ENCODE results near the gene CCNY. TPM values are rescaled to one million over a fixed set of nuclear protein-coding genes. Genes with fewer than 3 reads are reported as not detected.

Gene CCNY
- total and polyA plus RNA-seq, 2 experiments from 2014 or later, result 51.5 to 55.8 TPM

DNA sequence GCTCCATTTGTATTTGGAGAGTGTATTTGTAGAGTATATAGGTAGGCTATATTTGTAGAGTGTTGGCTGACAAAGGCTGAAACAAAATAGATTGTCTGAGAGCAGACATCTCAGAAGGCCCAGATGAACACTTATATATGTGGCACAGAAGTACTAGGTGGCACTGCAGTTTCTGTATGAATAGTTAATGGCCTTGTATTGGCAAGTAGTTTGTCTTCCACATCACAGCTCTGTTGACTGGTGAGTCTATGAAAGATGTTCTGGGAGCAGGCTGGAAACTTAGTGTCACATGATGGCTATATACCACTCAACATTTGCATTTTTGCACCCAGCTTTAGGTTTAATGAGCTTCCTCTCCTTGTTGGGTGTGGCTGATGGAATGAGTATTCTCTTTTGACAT, 51.9 kb downstream of the CCNY start:
- Histone ChIP-seq H3K9me2 (replicated peaks; ENCODE audit: insufficient read depth) (no peaks in the 10 kb centered on the region), H3K4me2 (no peak overlapping the region), H3K4me1 (ENCODE audit: insufficient read depth) (peaks cover 20% of the 10 kb centered on the region), H3K4me3 (no peak overlapping the region), H3K79me2 (peaks cover 100% of the 10 kb centered on the region), H3K27ac (peak overlapping the region; percentile 36), H3K36me3 (replicated peaks; ENCODE audit: insufficient read depth, low read depth) (no peaks in the 10 kb centered on the region), H3K9me3 (ENCODE audit: low read depth) (no peaks in the 10 kb centered on the region), H4K20me1 (ENCODE audit: insufficient read depth, poor library complexity, severe bottlenecking) (peaks cover 18% of the 10 kb centered on the region), H2AFZ (no peak overlapping the region), H3K27me3 (no peaks in the 10 kb centered on the region)
- no peak for DNase-seq (ENCODE audit: low spot score)
- TF ChIP-seq, protein P1, sequence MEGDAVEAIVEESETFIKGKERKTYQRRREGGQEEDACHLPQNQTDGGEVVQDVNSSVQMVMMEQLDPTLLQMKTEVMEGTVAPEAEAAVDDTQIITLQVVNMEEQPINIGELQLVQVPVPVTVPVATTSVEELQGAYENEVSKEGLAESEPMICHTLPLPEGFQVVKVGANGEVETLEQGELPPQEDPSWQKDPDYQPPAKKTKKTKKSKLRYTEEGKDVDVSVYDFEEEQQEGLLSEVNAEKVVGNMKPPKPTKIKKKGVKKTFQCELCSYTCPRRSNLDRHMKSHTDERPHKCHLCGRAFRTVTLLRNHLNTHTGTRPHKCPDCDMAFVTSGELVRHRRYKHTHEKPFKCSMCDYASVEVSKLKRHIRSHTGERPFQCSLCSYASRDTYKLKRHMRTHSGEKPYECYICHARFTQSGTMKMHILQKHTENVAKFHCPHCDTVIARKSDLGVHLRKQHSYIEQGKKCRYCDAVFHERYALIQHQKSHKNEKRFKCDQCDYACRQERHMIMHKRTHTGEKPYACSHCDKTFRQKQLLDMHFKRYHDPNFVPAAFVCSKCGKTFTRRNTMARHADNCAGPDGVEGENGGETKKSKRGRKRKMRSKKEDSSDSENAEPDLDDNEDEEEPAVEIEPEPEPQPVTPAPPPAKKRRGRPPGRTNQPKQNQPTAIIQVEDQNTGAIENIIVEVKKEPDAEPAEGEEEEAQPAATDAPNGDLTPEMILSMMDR (IDR thresholded peaks at IDR 0.05; ENCODE audit: poor library complexity), result no peak
- TF ChIP-seq EZH2 (IDR thresholded peaks at IDR 0.05; ENCODE audit: borderline replicate concordance), result no peak
- TF ChIP-seq EZH2phosphoT487 (IDR thresholded peaks at IDR 0.05; ENCODE audit: low read depth, severe bottlenecking, unreplicated experiment), result no peak

DNA sequence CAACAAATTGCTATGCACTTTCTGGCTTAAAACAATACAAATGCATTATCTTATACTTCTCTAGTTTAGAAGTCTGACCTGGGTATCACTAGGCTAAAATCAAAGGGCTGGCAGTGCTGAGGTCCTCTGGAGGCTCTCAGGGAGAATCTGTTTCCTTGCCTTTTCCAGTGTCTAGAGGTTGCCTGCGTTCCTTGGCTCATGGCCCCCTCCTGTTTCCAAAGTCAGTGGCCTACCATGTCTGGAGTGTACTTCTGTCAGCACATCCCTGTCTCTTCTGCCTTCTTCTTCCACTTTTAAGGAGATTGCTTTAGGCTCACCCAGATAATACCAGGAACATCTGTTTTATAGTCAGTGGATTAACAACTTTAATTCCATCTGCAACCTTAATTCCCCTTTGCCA, 52.4 kb downstream of the CCNY start:
- Histone ChIP-seq H4K20me1 (ENCODE audit: insufficient read depth, poor library complexity, severe bottlenecking) (peaks cover 23% of the 10 kb centered on the region), H3K9me3 (ENCODE audit: low read depth) (no peaks in the 10 kb centered on the region), H3K4me1 (ENCODE audit: insufficient read depth) (peaks cover 20% of the 10 kb centered on the region), H3K79me2 (peaks cover 100% of the 10 kb centered on the region), H3K27ac (no peak overlapping the region), H3K36me3 (replicated peaks; ENCODE audit: insufficient read depth, low read depth) (no peaks in the 10 kb centered on the region), H3K9me2 (replicated peaks; ENCODE audit: insufficient read depth) (no peaks in the 10 kb centered on the region), H3K4me2 (no peak overlapping the region), H2AFZ (no peak overlapping the region), H3K27me3 (no peaks in the 10 kb centered on the region), H3K4me3 (no peak overlapping the region)
- TF ChIP-seq EZH2 (IDR thresholded peaks at IDR 0.05; ENCODE audit: borderline replicate concordance), result no peak
- TF ChIP-seq, protein P1 (IDR thresholded peaks at IDR 0.05; ENCODE audit: poor library complexity), result no peak
- TF ChIP-seq EZH2phosphoT487 (IDR thresholded peaks at IDR 0.05; ENCODE audit: low read depth, severe bottlenecking, unreplicated experiment), result no peak
- no peak for DNase-seq (ENCODE audit: low spot score)
- 93% methylated on average over 1 of the region's 1 CpG for WGBS (ENCODE audit: low lambda C conversion rate, missing lambda C conversion rate)

DNA sequence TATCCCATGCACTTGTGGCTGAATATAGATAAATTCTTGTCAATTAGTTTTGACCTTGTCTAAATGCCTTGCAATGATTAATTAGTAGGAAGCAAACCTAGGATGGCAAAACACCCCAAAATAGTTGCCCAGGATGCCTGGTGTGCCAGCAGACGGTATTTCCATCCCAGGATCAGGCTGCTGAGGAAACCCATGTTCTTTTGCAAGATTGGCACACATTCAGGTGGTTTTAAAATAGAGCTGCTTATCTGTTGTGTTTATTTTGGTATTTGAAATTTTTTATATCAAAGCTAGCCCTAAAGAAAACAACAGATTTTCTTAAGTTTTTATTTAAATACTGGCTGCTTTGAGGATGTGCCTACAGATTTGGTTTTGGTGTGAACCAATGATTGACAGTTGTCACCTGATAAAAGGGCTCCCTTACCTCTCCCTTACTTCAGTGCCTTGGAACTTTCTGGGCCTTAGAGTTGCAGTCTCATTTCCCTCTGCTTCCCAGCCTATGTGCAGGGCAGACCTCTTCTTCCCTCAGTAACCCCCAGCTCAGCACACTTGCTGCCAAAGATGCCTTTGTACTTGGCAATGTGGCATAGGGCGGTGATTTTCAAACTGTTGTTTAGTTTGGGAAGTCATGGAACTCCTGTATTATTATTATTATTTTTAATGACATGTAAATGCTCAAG, 54.0 kb downstream of the CCNY start:
- no peak overlapping the region for H2AFZ ChIP-seq
- H3K27ac ChIP-seq, result no peak overlapping the region
- WGBS (ENCODE audit: low lambda C conversion rate, missing lambda C conversion rate), result 92% methylated on average over 2 of the region's 2 CpGs
- no peak for DNase-seq (ENCODE audit: low spot score)
- peaks cover 38% of the 10 kb centered on the region for H4K20me1 ChIP-seq (ENCODE audit: insufficient read depth, poor library complexity, severe bottlenecking)
- peaks cover 100% of the 10 kb centered on the region for H3K79me2 ChIP-seq
- no peak overlapping the region for H3K4me3 ChIP-seq
- no peaks in the 10 kb centered on the region for H3K27me3 ChIP-seq
- H3K36me3 ChIP-seq (replicated peaks; ENCODE audit: insufficient read depth, low read depth), result no peaks in the 10 kb centered on the region
- TF ChIP-seq, protein P1 (IDR thresholded peaks at IDR 0.05; ENCODE audit: poor library complexity), result no peak
- TF ChIP-seq EZH2 (IDR thresholded peaks at IDR 0.05; ENCODE audit: borderline replicate concordance), result no peak
- no peaks in the 10 kb centered on the region for H3K9me3 ChIP-seq (ENCODE audit: low read depth)
- no peak overlapping the region for H3K4me2 ChIP-seq
- H3K4me1 ChIP-seq (ENCODE audit: insufficient read depth), result peaks cover 20% of the 10 kb centered on the region
- no peaks in the 10 kb centered on the region for H3K9me2 ChIP-seq (replicated peaks; ENCODE audit: insufficient read depth)

DNA sequence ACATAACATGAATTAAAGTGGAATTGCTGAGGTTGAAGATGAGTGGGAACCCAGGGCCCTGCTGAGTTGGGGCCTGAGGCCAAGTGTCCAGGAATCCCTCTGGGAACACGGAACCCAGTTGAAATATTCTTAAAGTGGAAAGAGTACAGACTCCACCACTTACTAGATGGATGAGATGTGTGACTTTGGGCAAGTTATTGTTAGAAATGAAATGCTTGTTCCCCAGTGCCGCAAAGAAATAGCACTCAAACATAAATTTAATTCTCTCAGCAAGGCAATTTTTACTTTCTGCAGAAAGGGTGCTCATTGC, 54.5 kb downstream of the CCNY start:
- Histone ChIP-seq H3K4me1 (ENCODE audit: insufficient read depth) (peaks cover 20% of the 10 kb centered on the region), H2AFZ (no peak overlapping the region), H3K4me2 (no peak overlapping the region), H3K9me2 (replicated peaks; ENCODE audit: insufficient read depth) (no peaks in the 10 kb centered on the region), H3K27ac (no peak overlapping the region), H3K27me3 (no peaks in the 10 kb centered on the region), H4K20me1 (ENCODE audit: insufficient read depth, poor library complexity, severe bottlenecking) (peaks cover 43% of the 10 kb centered on the region), H3K79me2 (peaks cover 100% of the 10 kb centered on the region), H3K36me3 (replicated peaks; ENCODE audit: insufficient read depth, low read depth) (no peaks in the 10 kb centered on the region), H3K9me3 (ENCODE audit: low read depth) (no peaks in the 10 kb centered on the region), H3K4me3 (no peak overlapping the region)
- DNase-seq (ENCODE audit: low spot score), result no peak
- 95% methylated on average over 2 of the region's 2 CpGs for WGBS (ENCODE audit: low lambda C conversion rate, missing lambda C conversion rate)
- TF ChIP-seq EZH2phosphoT487 (IDR thresholded peaks at IDR 0.05; ENCODE audit: low read depth, severe bottlenecking, unreplicated experiment), result no peak
- TF ChIP-seq EZH2 (IDR thresholded peaks at IDR 0.05; ENCODE audit: borderline replicate concordance), result no peak
- TF ChIP-seq, protein P1 (IDR thresholded peaks at IDR 0.05; ENCODE audit: poor library complexity), result no peak

Data from hepatocyte (in vitro differentiated cells).